Endothelial cell (in vitro differentiated cells): Measurements from ENCODE around the gene AFF2. TPM values are rescaled to one million over a fixed set of nuclear protein-coding genes. Genes with fewer than 3 reads are reported as not detected.

Experiments used
- DNase-seq: peaks from one replicate; pipeline ENCODE4 v3.0.0; 2021; ENCODE audit warnings: low spot score
- H3K27ac Mint-ChIP-seq: one replicate; pipeline ENCODE4 v1.8.0; 2021; ENCODE audit warnings: mixed read lengths, inconsistent platforms; ENCODE audit not compliant: unreplicated experiment
- H3K27me3 Mint-ChIP-seq: one replicate; pipeline ENCODE4 v1.8.0; 2021; ENCODE audit warnings: mild to moderate bottlenecking, moderate library complexity, mixed read lengths, inconsistent platforms; ENCODE audit not compliant: unreplicated experiment
- H3K36me3 Mint-ChIP-seq: one replicate; pipeline ENCODE4 v1.8.0; 2021; ENCODE audit warnings: mild to moderate bottlenecking, low read depth, mixed read lengths, inconsistent platforms; ENCODE audit not compliant: unreplicated experiment
- H3K4me1 Mint-ChIP-seq: one replicate; pipeline ENCODE4 v1.8.0; 2021; ENCODE audit warnings: mild to moderate bottlenecking, mixed read lengths, inconsistent platforms; ENCODE audit not compliant: unreplicated experiment
- H3K4me3 Mint-ChIP-seq: one replicate; pipeline ENCODE4 v1.8.0; 2021; ENCODE audit warnings: mild to moderate bottlenecking, mixed read lengths, inconsistent platforms; ENCODE audit not compliant: unreplicated experiment
- H3K9me3 Mint-ChIP-seq: one replicate; pipeline ENCODE4 v1.8.0; 2021; ENCODE audit warnings: mixed read lengths, inconsistent platforms; ENCODE audit not compliant: unreplicated experiment
- CTCF ChIP-seq: fragments of 200-600 bp; sonication (generic); IDR thresholded peaks from one replicate; pipeline ENCODE4 v1.5.0; 2021; ENCODE audit warnings: antibody characterized with exemption; ENCODE audit not compliant: unreplicated experiment
- total RNA-seq: library from RNA; stranded (reverse); fragmentation: NEBNext Ultra II Directional; extraction: Animal tissue kit (Norgen Biotek cat#: 25700); gene quantifications from one replicate; pipeline ENCODE4 v1.2.1, GENCODE V29; 2021; ENCODE audit not compliant: unreplicated experiment

Gene AFF2
- total RNA-seq, 1 donor from 2014 or later: 9.3 TPM

DNA sequence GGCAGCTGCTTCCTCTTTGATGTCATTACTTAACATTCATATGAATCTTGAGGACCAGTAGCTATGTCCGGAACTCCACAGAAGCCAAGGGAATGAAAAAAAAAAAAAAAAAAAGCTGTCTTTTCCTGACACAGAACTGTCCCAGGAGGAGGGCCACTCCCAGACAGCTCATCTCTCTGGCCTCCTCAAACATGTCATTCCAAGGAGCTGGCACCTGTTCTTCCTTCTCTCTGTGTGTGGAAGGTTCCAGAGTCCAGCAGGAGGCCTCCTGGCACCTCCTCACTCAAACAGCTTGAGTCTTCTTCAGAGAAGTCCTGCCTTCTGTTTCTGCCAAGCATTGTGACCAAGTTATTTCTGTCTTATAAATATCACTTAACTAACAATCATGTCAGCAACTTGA is 458.5 kb downstream of the AFF2 start:
- H3K4me3 Mint-ChIP-seq: no peak overlapping the region
- no peaks in the 10 kb centered on the region for H3K27me3 Mint-ChIP-seq
- H3K27ac Mint-ChIP-seq: no peak overlapping the region
- no peak for DNase-seq
- no peak for TF ChIP-seq CTCF
- H3K36me3 Mint-ChIP-seq: no peaks in the 10 kb centered on the region
- no peaks in the 10 kb centered on the region for H3K4me1 Mint-ChIP-seq
- H3K9me3 Mint-ChIP-seq: no peaks in the 10 kb centered on the region

GRCh38 chrX:148960060-148960459 is 459.6 kb downstream of the AFF2 start:
- DNase-seq: no peak
- Mint-ChIP-seq H3K36me3 (no peaks in the 10 kb centered on the region), H3K4me3 (no peak overlapping the region), H3K27ac (no peak overlapping the region), H3K4me1 (no peaks in the 10 kb centered on the region), H3K9me3 (no peaks in the 10 kb centered on the region), H3K27me3 (no peaks in the 10 kb centered on the region)
- TF ChIP-seq CTCF: no peak

GRCh38 chrX:148961985-148962384 is 461.6 kb downstream of the AFF2 start:
- no peak for DNase-seq
- no peak overlapping the region for H3K27ac Mint-ChIP-seq
- no peak for TF ChIP-seq CTCF
- H3K36me3 Mint-ChIP-seq: no peaks in the 10 kb centered on the region
- no peak overlapping the region for H3K4me3 Mint-ChIP-seq
- no peaks in the 10 kb centered on the region for H3K27me3 Mint-ChIP-seq
- no peaks in the 10 kb centered on the region for H3K4me1 Mint-ChIP-seq
- no peaks in the 10 kb centered on the region for H3K9me3 Mint-ChIP-seq

GRCh38 chrX:148976571-148977400 is 476.4 kb downstream of the AFF2 start:
- Mint-ChIP-seq H3K4me3 (no peak overlapping the region), H3K27me3 (no peaks in the 10 kb centered on the region), H3K36me3 (no peaks in the 10 kb centered on the region), H3K9me3 (no peaks in the 10 kb centered on the region), H3K4me1 (no peaks in the 10 kb centered on the region), H3K27ac (no peak overlapping the region)
- TF ChIP-seq CTCF: no peak
- no peak for DNase-seq

- TF ChIP-seq CTCF: no peak
Measured at GRCh38 chrX:148979786-148980185, 479.4 kb downstream of the AFF2 start.

More at GRCh38 chrX:148979786-148980185, 479.4 kb downstream of the AFF2 start:
- no peaks in the 10 kb centered on the region for H3K9me3 Mint-ChIP-seq
- no peak for DNase-seq
- no peaks in the 10 kb centered on the region for H3K4me1 Mint-ChIP-seq
- H3K36me3 Mint-ChIP-seq: no peaks in the 10 kb centered on the region
- H3K4me3 Mint-ChIP-seq: no peak overlapping the region
- no peaks in the 10 kb centered on the region for H3K27me3 Mint-ChIP-seq
- no peak overlapping the region for H3K27ac Mint-ChIP-seq
